Progenitor cell of endocrine pancreas (in vitro differentiated cells): Measurements from ENCODE around the gene FBXL2. TPM values are rescaled to one million over a fixed set of nuclear protein-coding genes. Genes with fewer than 3 reads are reported as not detected.
A peak's percentile ranks its signal among the peaks of the same experiment; 100 is the strongest.
"Not testable (repeated sequence)": the region's sequence is repeated elsewhere in the genome, so short reads cannot be mapped to it uniquely, and the experiment has no call there.

Experiments used
- DNase-seq: peaks from one replicate; pipeline ENCODE4 v3.0.0; 2021; ENCODE audit warnings: low spot score; ENCODE audit not compliant: unreplicated experiment
- H3K27ac Mint-ChIP-seq: 2 replicates; pipeline ENCODE4 v1.8.0; 2021; ENCODE audit warnings: mild to moderate bottlenecking, moderate library complexity, mixed read lengths
- H3K27me3 Mint-ChIP-seq: 2 replicates; pipeline ENCODE4 v1.8.0; 2021; ENCODE audit warnings: mixed read lengths
- H3K36me3 Mint-ChIP-seq: 2 replicates; pipeline ENCODE4 v1.8.0; 2022; ENCODE audit warnings: mixed read lengths; ENCODE audit not compliant: insufficient read depth
- H3K4me1 Mint-ChIP-seq: 2 replicates; pipeline ENCODE4 v1.8.0; 2021; ENCODE audit warnings: low read depth, mixed read lengths
- H3K4me3 Mint-ChIP-seq: 2 replicates; pipeline ENCODE4 v1.8.0; 2021; ENCODE audit warnings: low read depth, mild to moderate bottlenecking, moderate library complexity, mixed read lengths
- H3K9me3 Mint-ChIP-seq: 2 replicates; pipeline ENCODE4 v1.8.0; 2021; ENCODE audit warnings: low read depth, mixed read lengths
- CTCF ChIP-seq: fragments of 200-600 bp; sonication (generic); IDR thresholded peaks from one replicate; pipeline ENCODE4 v1.5.0; 2021; ENCODE audit warnings: antibody characterized with exemption, mild to moderate bottlenecking; ENCODE audit not compliant: unreplicated experiment
- total RNA-seq: library from RNA; stranded (reverse); gene quantifications from 2 replicates; pipeline ENCODE4 v1.2.1, GENCODE V29; 2021

FBXL2 gene
- total RNA-seq, 1 donor from 2014 or later, result 23.9 TPM

GRCh38 chr3:33322412-33322811 is 45.2 kb downstream of the FBXL2 start:
- Mint-ChIP-seq H3K36me3 (peaks cover 20% of the 10 kb centered on the region), H3K9me3 (peaks cover 19% of the 10 kb centered on the region), H3K4me3 (no peak overlapping the region), H3K4me1 (peaks cover 6% of the 10 kb centered on the region), H3K27ac (no peak overlapping the region), H3K27me3 (no peaks in the 10 kb centered on the region)
- no peak for TF ChIP-seq CTCF
- DNase-seq, result no peak

- no peak overlapping the region for H3K27ac Mint-ChIP-seq
- peaks cover 26% of the 10 kb centered on the region for H3K9me3 Mint-ChIP-seq
- peaks cover 25% of the 10 kb centered on the region for H3K36me3 Mint-ChIP-seq
- no peaks in the 10 kb centered on the region for H3K4me1 Mint-ChIP-seq
- no peak for DNase-seq
- H3K27me3 Mint-ChIP-seq, result no peaks in the 10 kb centered on the region
- no peak overlapping the region for H3K4me3 Mint-ChIP-seq
- no peak for TF ChIP-seq CTCF
Observed at GRCh38 chr3:33331414-33331813, 54.2 kb downstream of the FBXL2 start.

DNA sequence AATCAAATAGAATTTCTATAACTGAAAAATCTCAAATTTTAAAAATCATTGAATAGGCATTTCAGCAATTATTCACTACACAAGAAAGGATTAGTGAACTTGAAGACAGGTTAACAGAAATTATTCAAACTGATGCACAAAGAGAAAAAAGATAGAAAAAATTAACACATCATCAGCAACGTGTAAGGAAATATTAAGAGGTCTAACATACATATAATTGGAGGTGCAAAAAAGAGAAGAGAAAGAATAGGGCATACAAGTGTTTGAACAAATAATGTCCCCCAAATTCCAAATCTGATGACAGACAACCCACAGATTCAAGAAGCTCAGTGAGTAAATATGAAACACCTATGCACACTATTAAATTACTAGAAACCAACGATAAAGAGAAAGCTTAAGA is 57.1 kb downstream of the FBXL2 start:
- no peak for DNase-seq
- Mint-ChIP-seq H3K27ac (no peak overlapping the region), H3K36me3 (peaks cover 21% of the 10 kb centered on the region), H3K27me3 (no peaks in the 10 kb centered on the region), H3K4me1 (no peaks in the 10 kb centered on the region), H3K9me3 (peaks cover 28% of the 10 kb centered on the region), H3K4me3 (no peak overlapping the region)
- no peak for TF ChIP-seq CTCF

DNA sequence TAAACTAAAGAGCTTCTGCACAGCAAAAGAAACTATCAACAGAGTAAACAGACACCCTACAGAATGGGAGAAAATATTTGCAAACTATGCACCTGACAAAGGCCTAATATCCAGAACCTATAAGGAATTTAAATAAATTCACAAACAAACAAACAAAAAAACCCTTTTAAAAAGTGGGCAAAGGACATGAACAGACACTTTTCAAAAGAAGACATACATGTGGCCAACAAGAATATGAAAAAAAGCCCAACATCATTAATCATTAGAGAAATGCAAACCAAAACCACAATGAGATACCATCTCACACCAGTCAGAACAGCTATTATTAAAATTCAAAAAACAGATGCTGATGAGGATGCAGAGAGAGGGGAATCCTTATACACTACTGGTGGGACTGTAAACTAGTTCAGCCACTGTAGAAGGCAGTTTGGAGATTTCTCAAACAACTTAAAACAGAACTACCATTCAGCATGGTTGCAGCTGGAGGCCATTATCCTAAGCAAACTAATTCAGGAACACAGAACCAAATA is 61.8 kb downstream of the FBXL2 start:
- not testable (repeated sequence) for H3K27me3 Mint-ChIP-seq, H3K4me3 Mint-ChIP-seq, H3K27ac Mint-ChIP-seq, H3K36me3 Mint-ChIP-seq, H3K4me1 Mint-ChIP-seq, DNase-seq
- peaks cover 19% of the 10 kb centered on the region for H3K9me3 Mint-ChIP-seq

- Mint-ChIP-seq H3K27me3 (no peaks in the 10 kb centered on the region), H3K27ac (no peak overlapping the region), H3K4me1 (no peaks in the 10 kb centered on the region), H3K36me3 (peaks cover 4% of the 10 kb centered on the region), H3K9me3 (peaks cover 12% of the 10 kb centered on the region), H3K4me3 (no peak overlapping the region)
- no peak for TF ChIP-seq CTCF
- DNase-seq, result no peak
Observed at GRCh38 chr3:33339758-33340157, 62.5 kb downstream of the FBXL2 start.

DNA sequence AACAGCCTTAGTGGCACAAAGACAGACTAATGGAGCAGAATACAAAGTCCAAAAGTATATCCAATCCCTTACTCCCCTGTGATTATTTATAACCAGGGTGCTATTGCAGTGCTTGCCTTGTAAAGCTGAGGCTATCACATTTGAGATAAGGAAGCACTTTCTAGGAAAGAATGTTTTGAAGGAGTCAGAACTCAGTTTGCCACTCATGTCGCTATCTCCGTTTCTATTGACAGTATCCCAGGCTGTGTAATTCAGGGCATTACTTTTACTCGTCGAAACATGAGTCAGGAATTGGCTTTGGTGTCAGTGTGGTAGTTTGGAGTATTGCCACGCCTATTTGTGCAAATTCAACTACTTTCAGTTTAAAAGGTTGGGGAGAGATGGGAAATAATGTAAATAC is 78.4 kb downstream of the FBXL2 start:
- H3K4me3 Mint-ChIP-seq, result no peak overlapping the region
- no peaks in the 10 kb centered on the region for H3K36me3 Mint-ChIP-seq
- DNase-seq, result no peak
- H3K27me3 Mint-ChIP-seq, result no peaks in the 10 kb centered on the region
- H3K4me1 Mint-ChIP-seq, result peaks cover 39% of the 10 kb centered on the region
- TF ChIP-seq CTCF, result no peak
- peak overlapping the region; percentile 2 for H3K27ac Mint-ChIP-seq
- no peaks in the 10 kb centered on the region for H3K9me3 Mint-ChIP-seq
